Suprapubic skin (tissue), 4 donors: ENCODE data around the gene TFF1. TPM values are rescaled to one million over a fixed set of nuclear protein-coding genes. Genes with fewer than 3 reads are reported as not detected.

ENCODE experiments used
- DNase-seq, 2 donors: peaks; one replicate each; pipeline ENCODE4 v3.0.0-alpha.2; 2019; ENCODE audit warnings: low spot score in 2 of 2
- H3K27ac ChIP-seq: fragments of 200-600 bp; sonication (generic); one replicate; pipeline ENCODE4 v1.5.1; 2019
- H3K27me3 ChIP-seq: fragments of 200-600 bp; sonication (generic); one replicate; pipeline ENCODE4 v1.5.1; 2019
- H3K36me3 ChIP-seq: fragments of 200-600 bp; sonication (generic); one replicate; pipeline ENCODE4 v1.5.1; 2019
- H3K4me1 ChIP-seq: fragments of 200-600 bp; sonication (generic); one replicate; pipeline ENCODE4 v1.5.1; 2019
- H3K4me3 ChIP-seq: fragments of 200-600 bp; sonication (generic); one replicate; pipeline ENCODE4 v1.5.1; 2019; ENCODE audit warnings: mild to moderate bottlenecking
- H3K9me3 ChIP-seq: fragments of 200-600 bp; sonication (generic); one replicate; pipeline ENCODE4 v1.5.1; 2019
- CTCF ChIP-seq, 2 donors: fragments of 200-600 bp in 1 of 2; fragments of 450-650 bp in 1 of 2; sonication (generic) in 1 of 2; IDR thresholded peaks; one replicate each; pipeline ENCODE4 v1.5.1; 2016 to 2019; ENCODE audit warnings: antibody characterized with exemption in 2 of 2, mild to moderate bottlenecking in 1 of 2, moderate library complexity in 1 of 2
- EP300 ChIP-seq: sonication (generic); formaldehyde crosslinking; IDR thresholded peaks from one replicate; pipeline ENCODE4 v1.6.1; 2017; ENCODE audit warnings: antibody characterized with exemption
- POLR2A ChIP-seq, 2 donors: fragments of 450-650 bp; IDR thresholded peaks; one replicate each; pipeline ENCODE4 v1.6.1; 2017; ENCODE audit warnings: antibody characterized with exemption in 2 of 2, mild to moderate bottlenecking in 2 of 2, moderate library complexity in 2 of 2
- POLR2AphosphoS5 ChIP-seq, 3 donors: sonication (generic); formaldehyde crosslinking; IDR thresholded peaks; one replicate each; pipeline ENCODE4 v1.6.1; 2017; ENCODE audit warnings: antibody characterized with exemption in 3 of 3
- WGBS: methylation state at CpG from one replicate; pipeline ENCODE4 v1.1.5; 2018; 5-methylcytosine and 5-hydroxymethylcytosine counted together
- total RNA-seq, 4 donors: library from RNA; depleted of rRNA; stranded (reverse); fragments of >200 nt; gene quantifications; one replicate each; pipeline ENCODE4 v1.1.0, GENCODE V29; 2016

The TFF1 gene
- total RNA-seq: not detected

DNA sequence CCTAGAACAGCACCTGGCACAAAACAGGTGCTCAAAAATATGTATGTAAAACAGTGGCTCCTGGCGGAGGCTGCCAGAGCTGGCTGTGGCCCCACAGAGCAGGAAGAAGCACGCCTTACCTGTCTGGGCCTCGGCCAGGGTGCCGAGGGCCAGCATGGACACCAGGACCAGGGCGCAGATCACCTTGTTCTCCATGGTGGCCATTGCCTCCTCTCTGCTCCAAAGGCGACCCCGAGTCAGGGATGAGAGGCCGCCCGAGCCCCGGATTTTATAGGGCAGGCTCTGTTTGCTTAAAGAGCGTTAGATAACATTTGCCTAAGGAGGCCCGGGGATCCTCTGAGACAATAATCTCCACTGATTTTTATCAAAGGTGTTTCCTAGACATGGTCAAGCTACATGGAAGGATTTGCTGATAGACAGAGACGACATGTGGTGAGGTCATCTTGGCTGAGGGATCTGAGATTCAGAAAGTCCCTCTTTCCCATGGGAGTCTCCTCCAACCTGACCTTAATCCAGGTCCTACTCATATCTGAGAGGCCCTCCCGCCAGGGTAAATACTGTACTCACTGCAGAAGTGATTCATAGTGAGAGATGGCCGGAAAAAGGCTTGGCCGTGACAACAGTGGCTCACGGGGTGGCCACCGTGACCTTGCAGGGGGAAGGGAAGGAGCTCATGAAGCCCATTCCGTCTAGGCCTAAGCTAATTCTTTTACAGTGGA lies at the start of gene TFF1:
Gene TFF1 (minus strand): TSS at position 244 of the 719 bp plus-strand sequence. CDS start 40 bp downstream, at position 204.
- 76% methylated on average over 14 of the region's 19 CpGs for WGBS
- H3K9me3 ChIP-seq: no peaks in the 10 kb centered on the region
- TF ChIP-seq POLR2A (IDR thresholded peaks at IDR 0.05) (no peak), CTCF (IDR thresholded peaks at IDR 0.05) (no peak), EP300 (no peak), POLR2AphosphoS5 (IDR thresholded peaks at IDR 0.05) (no peak)
- H3K27ac ChIP-seq: no peak within 1 kb of the TSS
- peaks cover 42% of the 10 kb centered on the region for H3K27me3 ChIP-seq
- no peaks in the 10 kb centered on the region for H3K4me1 ChIP-seq
- no peak within 1 kb of the TSS for H3K4me3 ChIP-seq
- no peaks in the 10 kb centered on the region for H3K36me3 ChIP-seq
- no peak for DNase-seq

DNA sequence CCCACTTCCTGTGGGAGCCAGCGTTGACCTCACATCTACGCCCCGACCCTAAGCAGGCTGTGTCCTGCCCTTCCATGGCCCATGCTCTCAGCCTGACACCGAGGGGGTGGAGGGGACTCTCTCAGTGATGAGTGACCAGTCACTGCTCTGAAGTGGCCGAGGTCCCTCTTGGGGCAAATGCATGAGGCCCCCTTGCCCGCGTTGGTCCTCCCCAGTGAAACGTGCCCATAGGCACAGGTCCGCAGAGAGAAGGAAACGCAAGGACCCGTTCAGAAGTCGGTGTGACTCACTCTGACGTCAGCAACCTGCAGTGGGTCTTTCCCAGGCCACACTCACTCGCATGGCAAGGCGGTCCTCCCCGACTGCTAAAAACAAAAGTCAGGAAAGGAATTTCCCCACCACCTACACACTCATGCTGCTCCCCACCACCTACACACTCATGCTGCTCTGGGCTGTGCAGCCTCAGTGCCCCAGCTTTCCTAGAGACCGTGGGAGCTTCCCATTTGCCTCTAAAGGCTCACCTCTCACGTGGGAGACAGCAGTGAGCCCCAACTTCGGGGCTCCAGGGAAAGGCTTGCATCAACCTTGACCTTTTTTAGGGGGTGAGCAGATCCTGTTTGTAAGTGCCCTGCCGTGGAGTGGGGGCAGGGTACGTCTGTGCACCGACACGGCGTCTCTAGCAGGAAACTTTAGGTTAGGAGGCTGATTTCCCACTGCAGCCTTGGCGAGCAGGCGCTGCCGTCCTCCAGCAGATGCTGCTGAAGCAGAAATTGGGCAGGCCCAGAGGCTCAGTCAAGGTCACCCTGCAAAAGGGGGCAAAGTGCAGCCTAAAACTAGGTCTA lies 48.8 kb upstream of the TFF1 start:
- Histone ChIP-seq H3K27me3 (peaks cover 22% of the 10 kb centered on the region), H3K27ac (no peak overlapping the region), H3K4me1 (peaks cover 7% of the 10 kb centered on the region), H3K4me3 (no peak overlapping the region), H3K9me3 (no peaks in the 10 kb centered on the region), H3K36me3 (no peaks in the 10 kb centered on the region)
- no peak for TF ChIP-seq POLR2AphosphoS5 (IDR thresholded peaks at IDR 0.05)
- no peak for TF ChIP-seq CTCF (IDR thresholded peaks at IDR 0.05)
- no peak for TF ChIP-seq POLR2A (IDR thresholded peaks at IDR 0.05)
- TF ChIP-seq EP300: no peak
- no peak for DNase-seq
- 55% methylated on average over 24 of the region's 27 CpGs for WGBS

DNA sequence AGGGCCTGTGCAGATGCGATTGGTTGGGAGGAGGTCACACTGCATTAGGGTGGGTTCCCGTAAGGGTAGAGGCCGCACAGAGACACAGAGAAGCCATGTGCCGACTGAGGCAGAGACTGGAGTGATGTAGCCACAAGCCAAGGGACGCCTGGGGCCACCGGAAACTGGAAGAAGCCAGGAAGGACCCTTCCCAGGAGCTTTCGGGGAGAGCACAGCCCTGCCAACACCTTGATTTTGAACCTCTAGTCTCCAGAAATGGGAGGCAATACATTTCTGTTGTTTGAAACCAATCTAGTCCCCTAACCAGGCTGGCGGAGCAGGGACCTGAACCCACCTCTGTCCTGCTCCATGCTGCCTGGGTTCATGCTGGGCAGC lies 48.2 kb upstream of the TFF1 start:
- H3K4me3 ChIP-seq: no peak overlapping the region
- no peaks in the 10 kb centered on the region for H3K36me3 ChIP-seq
- H3K4me1 ChIP-seq: peaks cover 7% of the 10 kb centered on the region
- H3K9me3 ChIP-seq: no peaks in the 10 kb centered on the region
- TF ChIP-seq POLR2AphosphoS5 (IDR thresholded peaks at IDR 0.05) (no peak), EP300 (no peak)
- peaks cover 23% of the 10 kb centered on the region for H3K27me3 ChIP-seq
- no peak overlapping the region for H3K27ac ChIP-seq
- WGBS: 93% methylated on average over 8 of the region's 8 CpGs
- DNase-seq: no peak

- peaks cover 26% of the 10 kb centered on the region for H3K27me3 ChIP-seq
- H3K4me1 ChIP-seq: peaks cover 7% of the 10 kb centered on the region
- H3K9me3 ChIP-seq: no peaks in the 10 kb centered on the region
- no peak for DNase-seq
- WGBS: 94% methylated on average over 8 of the region's 8 CpGs
- no peak overlapping the region for H3K27ac ChIP-seq
- H3K36me3 ChIP-seq: no peaks in the 10 kb centered on the region
- TF ChIP-seq POLR2AphosphoS5 (IDR thresholded peaks at IDR 0.05): no peak
- TF ChIP-seq POLR2A (IDR thresholded peaks at IDR 0.05): no peak
- TF ChIP-seq CTCF (IDR thresholded peaks at IDR 0.05): no peak
- no peak for TF ChIP-seq EP300
- no peak overlapping the region for H3K4me3 ChIP-seq
These were observed 47.7 kb upstream of the TFF1 start for GRCh38 chr21:42414066-42414465.

- Histone ChIP-seq H3K4me3 (no peak overlapping the region), H3K4me1 (peaks cover 7% of the 10 kb centered on the region), H3K27me3 (peaks cover 26% of the 10 kb centered on the region), H3K27ac (no peak overlapping the region), H3K9me3 (no peaks in the 10 kb centered on the region), H3K36me3 (no peaks in the 10 kb centered on the region)
- DNase-seq: no peak
- no peak for TF ChIP-seq POLR2AphosphoS5 (IDR thresholded peaks at IDR 0.05)
- no peak for TF ChIP-seq EP300
- WGBS: 86% methylated on average over 4 of the region's 4 CpGs
These were observed 47.2 kb upstream of the TFF1 start for GRCh38 chr21:42413500-42413899.

- Histone ChIP-seq H3K27ac (no peak overlapping the region), H3K27me3 (peaks cover 26% of the 10 kb centered on the region), H3K4me3 (no peak overlapping the region), H3K9me3 (no peaks in the 10 kb centered on the region), H3K4me1 (peaks cover 7% of the 10 kb centered on the region), H3K36me3 (no peaks in the 10 kb centered on the region)
- whole genome bisulfite sequencing: 90% methylated on average over 13 of the region's 14 CpGs
- DNase-seq: no peak
- TF ChIP-seq POLR2A (IDR thresholded peaks at IDR 0.05) (no peak), EP300 (no peak), POLR2AphosphoS5 (IDR thresholded peaks at IDR 0.05) (no peak), CTCF (IDR thresholded peaks at IDR 0.05) (no peak)
These were observed 46.8 kb upstream of the TFF1 start for GRCh38 chr21:42413093-42413492.
